ENCODE data around the gene FUZ.

The FUZ gene

DNA sequence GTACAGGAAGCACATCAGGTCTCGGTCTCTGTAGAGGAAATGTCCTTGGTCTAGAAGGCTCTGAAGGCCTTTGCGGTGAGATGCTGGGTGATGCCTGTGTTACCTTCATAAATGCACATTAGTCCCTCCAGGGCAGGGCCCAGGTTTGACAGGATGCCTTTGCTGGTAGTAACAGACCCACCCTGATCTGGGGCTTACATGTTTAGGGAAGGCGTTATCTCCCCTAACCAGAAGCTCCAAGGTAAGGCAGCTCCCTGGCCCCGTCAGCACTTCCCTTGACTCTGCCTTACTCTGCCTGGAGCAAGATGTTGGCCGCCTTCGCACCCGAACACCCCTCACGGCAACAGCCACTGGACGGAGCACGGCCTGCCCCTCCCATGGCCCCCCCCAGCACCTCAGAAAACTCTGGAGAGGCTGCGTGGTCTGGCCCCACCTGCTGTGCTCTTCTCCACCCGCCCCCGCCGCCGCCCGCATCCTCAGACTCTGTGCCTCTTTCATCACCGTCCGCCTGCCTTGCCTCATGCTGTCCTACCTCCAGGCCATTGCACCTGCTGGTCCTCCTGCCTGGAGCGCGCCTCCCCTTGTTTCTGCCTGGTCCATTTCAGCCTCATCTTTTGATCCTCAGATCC, 37.2 kb downstream of the FUZ start:
- DNase-seq: no peak

DNA sequence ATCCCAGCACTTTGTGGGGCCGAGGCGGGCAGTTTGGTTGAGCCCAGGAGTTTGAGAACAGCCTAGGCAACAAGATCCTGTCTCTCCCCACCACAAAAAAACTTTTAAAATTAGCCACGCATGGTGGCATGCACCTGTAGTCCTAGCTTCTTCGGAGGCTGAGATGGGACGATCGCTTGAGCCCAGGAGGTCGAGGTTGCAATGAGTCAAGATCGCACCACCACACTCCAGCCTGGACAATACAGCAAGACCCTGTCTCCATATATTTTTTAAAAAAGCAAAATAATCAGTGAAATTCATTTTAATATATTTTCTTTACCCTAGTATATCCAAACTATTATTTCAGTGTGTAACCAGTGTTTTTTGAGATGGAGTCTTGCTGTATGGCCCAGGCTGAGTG, 38.1 kb downstream of the FUZ start:
- no peak for DNase-seq

DNA sequence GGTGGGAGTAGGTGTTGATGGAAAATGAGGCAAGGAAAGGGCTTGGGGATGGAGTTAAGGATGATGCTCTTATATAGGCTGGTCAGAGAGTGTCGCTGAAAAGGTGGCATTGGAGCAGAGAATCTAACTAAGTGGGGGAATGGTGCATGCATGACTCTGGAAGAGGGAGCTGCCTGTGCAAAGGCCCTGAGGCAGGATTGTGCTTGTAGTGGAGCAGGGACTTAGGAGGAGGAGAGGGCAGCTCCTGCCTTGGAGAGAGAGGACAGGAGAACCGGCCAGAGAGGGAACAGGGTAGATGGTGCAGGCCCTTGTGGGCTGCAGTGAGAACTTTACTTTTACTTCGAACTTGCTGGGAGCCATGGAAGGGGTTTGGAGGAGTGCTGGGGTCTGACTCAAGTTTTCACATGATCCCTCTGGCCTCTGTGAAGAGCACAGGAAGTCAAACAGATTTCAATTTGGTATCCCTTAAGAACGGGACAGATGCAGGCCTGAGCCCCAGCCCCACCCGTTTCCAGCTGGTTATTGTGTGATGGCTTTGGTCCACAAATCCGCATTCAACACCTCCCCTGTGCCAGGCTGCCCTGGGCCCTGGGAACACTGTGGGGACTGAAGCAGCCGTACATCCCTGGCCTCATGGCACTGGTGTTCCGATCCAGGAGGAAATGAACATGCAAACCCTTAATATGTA, 39.3 kb downstream of the FUZ start:
- DNase-seq: no peak

DNA sequence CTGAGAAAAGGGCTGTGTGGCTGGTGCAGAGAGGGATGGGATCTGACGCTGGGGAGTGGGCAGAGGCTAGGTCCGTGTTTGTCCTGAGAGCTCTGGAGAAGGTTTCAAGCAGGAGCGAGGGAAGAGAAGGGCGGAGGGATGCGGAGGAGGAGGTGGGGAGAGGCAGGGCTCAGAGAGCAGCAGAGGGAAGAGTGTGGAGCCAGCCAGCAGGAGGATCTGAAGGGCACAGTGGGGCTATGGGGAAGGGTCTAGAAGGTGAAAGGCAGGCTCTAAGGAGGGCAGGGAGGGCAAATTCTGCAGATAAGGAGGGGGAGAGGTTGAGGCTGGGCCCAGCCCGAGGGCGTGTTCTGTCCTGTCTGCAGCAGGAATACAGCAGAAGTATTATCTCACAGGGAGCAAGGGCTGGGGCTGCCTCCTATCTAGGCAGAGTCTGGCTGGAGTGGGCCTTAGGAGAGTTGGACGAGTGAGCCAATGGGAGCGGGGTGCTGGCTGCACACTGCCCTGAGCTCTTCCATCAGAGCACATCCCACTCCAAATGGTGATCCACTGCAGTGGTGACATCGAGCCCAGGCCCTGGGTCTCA, 40.2 kb downstream of the FUZ start:
- DNase-seq: no peak

DNA sequence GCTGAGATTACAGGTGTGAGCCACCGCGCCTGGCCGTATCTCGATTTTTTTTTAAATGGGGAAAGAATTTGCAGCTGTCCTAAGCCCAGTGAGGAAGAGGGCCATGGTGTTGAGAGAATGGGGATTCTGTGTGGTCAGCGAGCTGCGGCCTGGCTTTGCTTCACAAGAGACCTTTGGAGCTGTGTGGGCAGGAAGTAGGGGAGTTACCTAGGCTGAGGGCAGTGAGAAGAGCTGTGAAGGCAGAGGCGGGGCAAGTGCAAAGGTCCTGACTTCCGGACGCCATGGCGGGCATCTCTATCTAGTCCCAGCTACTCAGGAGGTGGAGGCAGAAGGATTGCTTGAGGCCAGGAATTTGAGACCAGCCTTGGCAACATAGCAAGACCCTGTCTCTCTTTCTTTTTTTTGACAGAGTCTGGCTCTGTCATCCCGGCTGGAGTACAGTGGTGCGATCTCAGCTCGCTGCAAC, 41.4 kb downstream of the FUZ start:
- DNase-seq: no peak

DNA sequence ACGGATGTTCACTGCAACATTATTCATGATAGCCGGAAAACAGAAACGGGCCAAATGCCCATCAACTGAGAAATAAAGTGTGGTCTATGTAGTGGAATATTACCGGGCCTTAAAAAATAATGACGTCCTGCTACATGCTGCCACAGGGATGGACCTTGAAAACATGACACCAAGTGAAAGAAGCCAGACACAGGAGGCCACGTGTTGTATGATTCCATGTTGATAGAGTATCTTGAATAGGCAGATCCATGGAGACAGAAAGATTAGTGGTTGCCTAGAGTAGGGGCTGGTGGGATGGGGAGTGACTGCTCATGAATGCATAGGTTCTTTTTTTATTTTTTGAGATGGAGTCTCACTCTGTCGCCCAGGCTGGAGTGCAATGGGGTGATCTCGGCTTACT, 42.6 kb downstream of the FUZ start:
- no peak for DNase-seq

DNA sequence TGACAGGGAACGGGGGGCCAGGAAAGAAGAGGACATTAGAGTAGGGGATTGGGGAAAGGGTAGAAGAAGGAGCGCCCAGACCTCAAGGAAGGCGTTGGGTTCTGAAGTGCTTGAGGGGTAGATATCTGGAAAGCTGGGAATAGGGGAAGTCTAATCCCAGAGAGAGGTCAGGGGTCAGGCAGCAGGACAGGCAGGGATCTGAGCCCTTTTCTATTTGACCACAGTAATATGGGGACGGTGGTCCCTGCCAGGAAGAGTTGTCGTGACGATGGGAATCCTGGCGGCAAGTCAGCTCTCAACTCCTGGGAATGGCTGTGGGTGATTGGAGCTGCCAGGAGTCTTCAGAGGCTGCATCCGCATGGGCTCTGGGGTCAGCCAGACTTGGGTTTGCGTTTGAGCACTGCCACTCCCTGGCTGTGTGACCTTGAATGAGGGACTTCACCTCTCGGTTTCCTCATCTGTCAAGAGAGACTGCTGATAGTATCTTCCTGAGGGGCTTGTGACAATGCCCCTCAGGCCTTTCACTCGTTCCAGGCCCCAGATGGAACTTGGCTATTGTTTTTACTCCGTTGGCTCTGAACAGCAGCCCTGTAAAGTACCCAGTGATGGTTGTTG, 45.0 kb downstream of the FUZ start:
- no peak for DNase-seq

DNA sequence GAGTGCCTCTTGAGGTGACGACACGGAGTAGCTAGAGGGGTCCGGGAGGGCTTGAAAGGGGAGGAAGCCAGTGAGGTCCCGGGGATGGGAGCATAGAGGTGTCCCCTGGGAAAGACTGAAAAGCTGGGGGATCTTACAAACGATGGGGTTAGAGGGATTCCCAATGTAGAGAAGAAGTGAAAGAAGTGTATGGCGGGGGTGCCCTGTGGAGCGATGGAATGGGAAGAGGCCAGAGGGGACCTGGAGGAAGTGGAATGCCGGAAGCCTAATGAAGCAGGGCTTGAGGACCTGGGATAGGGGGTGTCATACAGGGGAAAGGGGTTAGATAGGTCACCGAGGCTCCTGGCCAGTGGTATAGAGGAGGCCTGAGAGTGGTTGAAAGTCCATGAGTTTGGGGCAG, 45.7 kb downstream of the FUZ start:
- DNase-seq: no peak

DNA sequence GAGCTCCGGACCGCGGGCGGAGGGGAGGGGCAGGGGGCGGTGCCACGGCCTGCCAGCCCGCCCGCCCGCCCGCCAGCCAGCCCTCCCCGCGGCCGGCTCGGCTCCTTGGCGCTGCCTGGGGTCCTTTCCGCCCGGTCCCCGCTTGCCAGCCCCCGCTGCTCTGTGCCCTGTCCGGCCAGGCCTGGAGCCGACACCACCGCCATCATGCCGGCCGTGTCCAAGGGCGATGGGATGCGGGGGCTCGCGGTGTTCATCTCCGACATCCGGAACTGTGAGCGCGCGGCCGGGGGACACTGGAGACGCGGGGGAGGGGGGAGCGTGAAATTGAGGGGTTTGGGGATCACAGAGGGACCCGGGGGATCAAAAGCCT, 46.2 kb downstream of the FUZ start, which contains the start of gene AP2A1:
TSS of gene AP2A1 (plus strand) at position 72 of the 370 bp plus-strand sequence. CDS start at position 205, 133 bp downstream.
- DNase-seq: peak; percentile 58

DNA sequence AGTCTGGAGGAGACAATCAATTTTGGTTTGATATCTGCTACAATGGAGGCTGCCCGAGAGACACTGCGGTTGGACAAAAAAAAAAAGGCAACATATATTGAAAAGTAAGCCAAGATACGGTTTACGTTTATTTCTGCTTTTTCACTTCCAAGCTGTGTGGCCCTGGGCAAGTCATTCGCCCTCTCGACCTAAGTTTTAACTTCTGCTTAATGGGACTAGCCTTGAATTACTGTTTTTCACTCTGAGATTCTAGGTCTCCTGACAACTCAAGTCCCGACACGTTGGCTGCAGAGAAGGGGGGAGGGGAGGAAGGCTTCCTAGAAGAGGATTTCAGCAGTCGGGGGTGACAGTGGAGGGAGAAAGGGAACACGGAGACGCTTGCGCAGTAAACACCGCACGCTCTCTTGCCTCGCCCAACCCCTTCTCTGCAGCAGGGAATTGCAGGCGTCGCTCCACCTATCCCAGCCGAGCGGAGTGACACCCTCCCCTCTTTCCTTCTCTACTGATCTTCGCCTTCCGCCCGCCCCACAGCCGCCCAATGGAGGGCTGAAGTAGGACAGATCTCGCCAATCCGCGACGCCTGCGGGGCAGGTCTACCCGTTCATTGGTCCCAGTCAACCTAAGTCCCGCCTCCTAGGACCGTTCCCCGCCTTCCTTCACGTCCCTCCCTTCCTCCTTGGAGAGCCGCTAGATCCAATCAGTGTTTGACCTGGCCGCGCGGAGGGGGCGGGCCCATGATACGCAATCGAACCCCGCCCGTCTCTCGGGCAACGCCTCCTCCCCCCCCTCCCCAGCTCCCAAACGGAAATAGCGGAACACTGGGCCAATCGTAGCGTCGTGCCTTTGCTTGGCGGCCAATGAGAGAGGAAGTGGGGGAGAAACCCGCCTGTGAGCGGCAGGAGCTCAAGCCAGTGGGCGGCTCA, 46.8 kb downstream of the FUZ start:
- peak; percentile 99 for DNase-seq

DNA sequence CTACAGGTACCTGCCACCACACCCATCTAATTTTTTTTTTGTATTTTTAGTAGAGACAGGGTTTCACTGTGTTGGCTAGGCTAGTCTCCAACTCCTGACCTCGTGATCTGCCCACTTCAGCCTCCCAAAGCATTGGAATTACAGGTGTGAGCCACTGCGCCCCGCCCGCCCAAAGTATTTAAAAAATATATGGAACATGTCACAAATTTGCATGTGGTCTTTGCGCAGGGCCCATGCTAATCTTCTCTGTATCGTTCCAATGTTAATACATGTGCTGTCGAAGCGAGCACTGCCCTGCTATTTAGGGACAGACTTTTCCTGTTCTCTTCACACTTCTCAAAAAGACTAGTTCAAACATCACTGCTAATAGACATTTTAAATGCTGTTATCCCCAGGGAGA, 48.8 kb downstream of the FUZ start:
- DNase-seq: no peak

DNA sequence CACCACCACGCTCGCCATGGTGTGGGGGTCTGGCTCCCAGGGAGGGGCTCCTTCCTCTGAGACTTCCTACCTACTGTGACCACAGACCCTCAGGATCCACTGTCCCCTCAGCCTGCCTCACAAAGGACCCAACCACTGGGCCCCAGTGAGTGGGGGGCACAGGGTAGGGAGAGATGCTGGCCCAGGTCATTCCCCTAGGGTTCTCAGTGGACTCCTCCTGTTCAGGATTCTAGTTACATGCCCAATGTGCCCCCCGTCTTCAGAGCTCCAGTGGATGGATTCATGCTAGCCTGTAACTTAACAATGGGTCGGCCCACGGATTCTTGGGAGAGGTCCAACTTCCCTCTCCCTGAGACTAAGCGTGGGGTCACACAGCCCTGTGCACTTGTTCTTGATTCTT, 49.9 kb downstream of the FUZ start, which contains the start of gene TSKS:
TSS of gene TSKS (minus strand) at position 77 of the 400 bp plus-strand sequence. CDS start at position 18, 59 bp downstream.
- DNase-seq: no peak

DNA sequence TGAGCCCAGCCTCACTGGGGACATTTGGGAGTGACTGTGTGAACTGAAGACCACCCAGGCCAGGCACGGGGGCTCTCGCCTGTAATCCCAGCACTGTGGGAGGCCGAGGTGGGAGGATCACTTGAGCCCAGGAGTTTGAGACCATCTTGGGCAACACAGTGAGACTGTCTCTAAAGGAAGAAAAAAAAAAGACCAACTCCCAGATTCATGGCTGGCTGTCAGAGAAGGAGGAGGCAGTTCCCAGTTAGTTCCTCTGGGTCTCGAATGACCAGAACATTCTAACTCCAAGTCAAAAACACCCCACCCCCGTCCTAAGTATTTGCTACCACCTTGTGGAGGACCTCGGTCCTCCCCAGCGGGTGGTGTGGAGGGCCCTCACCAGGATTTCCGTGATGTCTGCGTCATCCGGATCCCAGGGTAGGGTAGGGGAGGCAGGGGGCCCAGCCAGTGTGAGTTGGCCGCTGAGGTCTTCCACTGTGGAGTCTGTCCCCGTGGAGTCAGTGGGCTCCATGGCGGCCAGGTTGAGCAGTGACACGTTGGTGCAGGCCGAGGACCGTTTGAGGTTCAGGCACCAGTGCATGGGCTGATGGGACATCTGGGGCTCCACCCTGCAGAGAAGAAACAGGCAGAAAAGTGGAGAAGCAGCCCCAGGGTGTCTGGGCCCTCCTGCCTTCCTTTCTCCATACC, 51.3 kb downstream of the FUZ start:
- no peak for DNase-seq

DNA sequence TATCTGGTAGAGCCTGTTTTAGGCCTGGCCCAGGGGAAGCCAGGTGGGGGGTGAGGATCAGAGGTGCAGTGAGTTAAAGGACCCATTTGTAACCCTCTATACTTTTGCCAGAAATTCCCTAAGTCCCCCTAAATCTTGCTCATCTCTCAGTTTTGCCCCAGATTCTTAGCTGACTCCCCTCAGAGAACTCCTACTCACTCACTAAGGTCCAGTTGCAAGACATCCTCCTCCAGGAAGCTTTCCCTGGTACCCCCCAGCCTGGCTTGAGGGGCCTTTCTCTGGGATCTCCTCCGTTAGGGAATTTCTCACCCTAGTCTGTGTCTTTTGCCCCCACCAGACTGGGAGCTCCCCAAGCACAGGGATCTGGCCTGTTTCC, 51.9 kb downstream of the FUZ start:
- no peak for DNase-seq

DNA sequence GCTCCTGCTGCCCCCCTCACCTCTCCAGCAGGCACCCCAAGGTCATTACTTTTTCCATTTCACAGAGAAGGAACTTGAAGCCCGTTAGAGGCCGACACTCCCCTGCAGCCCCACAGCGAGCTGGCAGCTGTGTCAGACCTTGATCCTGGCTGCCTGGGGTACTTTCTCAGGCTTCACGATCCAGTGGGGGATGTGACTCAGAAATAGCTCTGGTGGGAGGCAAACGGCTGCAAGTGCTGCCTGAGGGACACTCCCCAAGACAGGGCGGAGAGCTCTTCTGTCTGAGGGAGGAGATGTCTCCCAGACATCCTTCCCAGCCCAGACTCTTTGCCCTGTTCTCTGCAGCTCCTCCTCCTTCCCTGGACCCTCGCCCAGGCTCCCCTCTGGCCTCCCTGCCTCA, 54.8 kb downstream of the FUZ start:
- no peak for DNase-seq
